Subcutaneous adipose tissue (tissue), 4 donors: ENCODE results near the gene COL6A5. TPM values are rescaled to one million over a fixed set of nuclear protein-coding genes. Genes with fewer than 3 reads are reported as not detected.

ENCODE experiments used
- CTCF ChIP-seq: fragments of 450-650 bp; IDR thresholded peaks from one replicate; pipeline ENCODE4 v1.5.1; 2016; ENCODE audit warnings: low read depth, mild to moderate bottlenecking, control low read depth, antibody characterized with exemption, moderate library complexity
- total RNA-seq, 4 donors: library from RNA; depleted of rRNA; stranded (reverse); fragments of >200 nt; gene quantifications; one replicate each; pipeline ENCODE4 v1.1.0, GENCODE V29; 2016

Gene COL6A5
- total RNA-seq, 4 donors from 2014 or later = not detected

GRCh38 chr3:130456540-130456939, 111.1 kb downstream of the COL6A5 start:
- no peak for TF ChIP-seq CTCF

GRCh38 chr3:130457671-130458070, 112.2 kb downstream of the COL6A5 start:
- TF ChIP-seq CTCF = no peak

- TF ChIP-seq CTCF = no peak
Observed at GRCh38 chr3:130459944-130460343, 114.5 kb downstream of the COL6A5 start.

- TF ChIP-seq CTCF = no peak
Observed at GRCh38 chr3:130462089-130462488, 116.6 kb downstream of the COL6A5 start.

GRCh38 chr3:130463221-130463620, 117.7 kb downstream of the COL6A5 start:
- TF ChIP-seq CTCF = no peak

- no peak for TF ChIP-seq CTCF
Observed at GRCh38 chr3:130465521-130465920, 120.0 kb downstream of the COL6A5 start.

GRCh38 chr3:130468311-130468710, 122.8 kb downstream of the COL6A5 start:
- no peak for TF ChIP-seq CTCF
